ENCODE results near the gene LCNL1.
A peak's percentile ranks its signal among the peaks of the same experiment; 100 is the strongest.

The LCNL1 gene

GRCh38 chr9:137023583-137023991 lies 40.8 kb downstream of the LCNL1 start:
- H3K9me3 ChIP-seq (ENCODE audit: control insufficient read depth, low read length) = no peaks in the 10 kb centered on the region
- H3K4me3 ChIP-seq (ENCODE audit: extremely low read depth, insufficient read depth, low read length, poor library complexity, severe bottlenecking) = no peak overlapping the region
- H3K4me1 ChIP-seq (ENCODE audit: control insufficient read depth, insufficient read depth, low read length, poor library complexity, severe bottlenecking) = no peaks in the 10 kb centered on the region
- no peak overlapping the region for H3K27ac ChIP-seq (ENCODE audit: low read depth, low read length, severe bottlenecking)
- H3K36me3 ChIP-seq (ENCODE audit: control insufficient read depth, insufficient read depth, low read length) = no peaks in the 10 kb centered on the region
- 85 to 88% methylated on average over 14 of the region's 15 CpGs for WGBS, 2 experiments (ENCODE audit: insufficient coverage in 2 of 2)

GRCh38 chr9:137025517-137025966 lies 42.7 kb downstream of the LCNL1 start:
- 83 to 88% methylated on average over 21 of the region's 21 CpGs for WGBS, 2 experiments (ENCODE audit: insufficient coverage in 2 of 2)
- H3K9me3 ChIP-seq (ENCODE audit: control insufficient read depth, low read length) = no peaks in the 10 kb centered on the region
- H3K4me3 ChIP-seq (ENCODE audit: extremely low read depth, insufficient read depth, low read length, poor library complexity, severe bottlenecking) = no peak overlapping the region
- no peaks in the 10 kb centered on the region for H3K36me3 ChIP-seq (ENCODE audit: control insufficient read depth, insufficient read depth, low read length)
- no peak overlapping the region for H3K27ac ChIP-seq (ENCODE audit: low read depth, low read length, severe bottlenecking)
- no peaks in the 10 kb centered on the region for H3K4me1 ChIP-seq (ENCODE audit: control insufficient read depth, insufficient read depth, low read length, poor library complexity, severe bottlenecking)

GRCh38 chr9:137026384-137026783 lies 43.6 kb downstream of the LCNL1 start:
- WGBS, 2 experiments (ENCODE audit: insufficient coverage in 2 of 2) = 94 to 100% methylated on average over 2 of the region's 2 CpGs
- no peaks in the 10 kb centered on the region for H3K4me1 ChIP-seq (ENCODE audit: control insufficient read depth, insufficient read depth, low read length, poor library complexity, severe bottlenecking)
- H3K9me3 ChIP-seq (ENCODE audit: control insufficient read depth, low read length) = no peaks in the 10 kb centered on the region
- H3K27ac ChIP-seq (ENCODE audit: low read depth, low read length, severe bottlenecking) = no peak overlapping the region
- no peaks in the 10 kb centered on the region for H3K36me3 ChIP-seq (ENCODE audit: control insufficient read depth, insufficient read depth, low read length)
- H3K4me3 ChIP-seq (ENCODE audit: extremely low read depth, insufficient read depth, low read length, poor library complexity, severe bottlenecking) = no peak overlapping the region

GRCh38 chr9:137026828-137027227 lies 44.0 kb downstream of the LCNL1 start:
- Histone ChIP-seq H3K36me3 (ENCODE audit: control insufficient read depth, insufficient read depth, low read length) (no peaks in the 10 kb centered on the region), H3K4me3 (ENCODE audit: extremely low read depth, insufficient read depth, low read length, poor library complexity, severe bottlenecking) (no peak overlapping the region), H3K27ac (ENCODE audit: low read depth, low read length, severe bottlenecking) (no peak overlapping the region), H3K9me3 (ENCODE audit: control insufficient read depth, low read length) (no peaks in the 10 kb centered on the region), H3K4me1 (ENCODE audit: control insufficient read depth, insufficient read depth, low read length, poor library complexity, severe bottlenecking) (no peaks in the 10 kb centered on the region)
- WGBS, 2 experiments (ENCODE audit: insufficient coverage in 2 of 2) = 96 to 100% methylated on average over 4 of the region's 4 CpGs

GRCh38 chr9:137027369-137028262 lies 44.8 kb downstream of the LCNL1 start, which contains the start of gene ABCA2:
Gene ABCA2, minus strand, starts transcription at chr9:137028237. Its CDS starts 97 bp downstream, at chr9:137028140.
- WGBS, 2 experiments (ENCODE audit: insufficient coverage in 2 of 2) = 6 to 8% methylated on average over 67 to 72 of the region's 95 CpGs
- H3K27ac ChIP-seq (ENCODE audit: low read depth, low read length, severe bottlenecking) = no peak within 1 kb of the TSS
- H3K36me3 ChIP-seq (ENCODE audit: control insufficient read depth, insufficient read depth, low read length) = no peaks in the 10 kb centered on the region
- peak within 1 kb of the TSS; percentile 42 for H3K4me3 ChIP-seq (ENCODE audit: extremely low read depth, insufficient read depth, low read length, poor library complexity, severe bottlenecking)
- H3K4me1 ChIP-seq (ENCODE audit: control insufficient read depth, insufficient read depth, low read length, poor library complexity, severe bottlenecking) = no peaks in the 10 kb centered on the region
- H3K9me3 ChIP-seq (ENCODE audit: control insufficient read depth, low read length) = no peaks in the 10 kb centered on the region

GRCh38 chr9:137028263-137029057 lies 45.7 kb downstream of the LCNL1 start:
- peak overlapping the region; percentile 42 for H3K4me3 ChIP-seq (ENCODE audit: extremely low read depth, insufficient read depth, low read length, poor library complexity, severe bottlenecking)
- no peak overlapping the region for H3K27ac ChIP-seq (ENCODE audit: low read depth, low read length, severe bottlenecking)
- H3K36me3 ChIP-seq (ENCODE audit: control insufficient read depth, insufficient read depth, low read length) = no peaks in the 10 kb centered on the region
- no peaks in the 10 kb centered on the region for H3K4me1 ChIP-seq (ENCODE audit: control insufficient read depth, insufficient read depth, low read length, poor library complexity, severe bottlenecking)
- WGBS, 2 experiments (ENCODE audit: insufficient coverage in 2 of 2) = 4 to 5% methylated on average over 75 to 91 of the region's 98 CpGs
- no peaks in the 10 kb centered on the region for H3K9me3 ChIP-seq (ENCODE audit: control insufficient read depth, low read length)

- WGBS, 2 experiments (ENCODE audit: insufficient coverage in 2 of 2) = 36 to 39% methylated on average over 13 to 15 of the region's 19 CpGs
- Histone ChIP-seq H3K9me3 (ENCODE audit: control insufficient read depth, low read length) (no peaks in the 10 kb centered on the region), H3K4me3 (ENCODE audit: extremely low read depth, insufficient read depth, low read length, poor library complexity, severe bottlenecking) (peak overlapping the region; percentile 42), H3K4me1 (ENCODE audit: control insufficient read depth, insufficient read depth, low read length, poor library complexity, severe bottlenecking) (no peaks in the 10 kb centered on the region), H3K27ac (ENCODE audit: low read depth, low read length, severe bottlenecking) (no peak overlapping the region), H3K36me3 (ENCODE audit: control insufficient read depth, insufficient read depth, low read length) (no peaks in the 10 kb centered on the region)
Measured at GRCh38 chr9:137029058-137029936, 46.5 kb downstream of the LCNL1 start.

GRCh38 chr9:137030006-137030405 lies 47.2 kb downstream of the LCNL1 start:
- H3K9me3 ChIP-seq (ENCODE audit: control insufficient read depth, low read length) = no peaks in the 10 kb centered on the region
- no peaks in the 10 kb centered on the region for H3K36me3 ChIP-seq (ENCODE audit: control insufficient read depth, insufficient read depth, low read length)
- H3K4me1 ChIP-seq (ENCODE audit: control insufficient read depth, insufficient read depth, low read length, poor library complexity, severe bottlenecking) = no peaks in the 10 kb centered on the region
- H3K27ac ChIP-seq (ENCODE audit: low read depth, low read length, severe bottlenecking) = no peak overlapping the region
- H3K4me3 ChIP-seq (ENCODE audit: extremely low read depth, insufficient read depth, low read length, poor library complexity, severe bottlenecking) = no peak overlapping the region
- WGBS, 2 experiments (ENCODE audit: insufficient coverage in 2 of 2) = 90 to 92% methylated on average over 10 to 15 of the region's 15 CpGs

GRCh38 chr9:137030538-137031527 lies 48.0 kb downstream of the LCNL1 start:
- H3K27ac ChIP-seq (ENCODE audit: low read depth, low read length, severe bottlenecking) = no peak overlapping the region
- no peak overlapping the region for H3K4me3 ChIP-seq (ENCODE audit: extremely low read depth, insufficient read depth, low read length, poor library complexity, severe bottlenecking)
- H3K36me3 ChIP-seq (ENCODE audit: control insufficient read depth, insufficient read depth, low read length) = no peaks in the 10 kb centered on the region
- WGBS, 2 experiments (ENCODE audit: insufficient coverage in 2 of 2) = 95 to 96% methylated on average over 51 to 62 of the region's 65 CpGs
- no peaks in the 10 kb centered on the region for H3K9me3 ChIP-seq (ENCODE audit: control insufficient read depth, low read length)
- no peaks in the 10 kb centered on the region for H3K4me1 ChIP-seq (ENCODE audit: control insufficient read depth, insufficient read depth, low read length, poor library complexity, severe bottlenecking)
